Brain pericyte (primary cell): ENCODE measurements around the gene TRIM46.
"Not testable (repeated sequence)": the region's sequence is repeated elsewhere in the genome, so short reads cannot be mapped to it uniquely, and the experiment has no call there.

ENCODE experiments used
- DNase-seq: peaks from one replicate; pipeline ENCODE4 v3.0.0-alpha.2; 2012; ENCODE audit warnings: low read depth, low spot score

Gene TRIM46

DNA sequence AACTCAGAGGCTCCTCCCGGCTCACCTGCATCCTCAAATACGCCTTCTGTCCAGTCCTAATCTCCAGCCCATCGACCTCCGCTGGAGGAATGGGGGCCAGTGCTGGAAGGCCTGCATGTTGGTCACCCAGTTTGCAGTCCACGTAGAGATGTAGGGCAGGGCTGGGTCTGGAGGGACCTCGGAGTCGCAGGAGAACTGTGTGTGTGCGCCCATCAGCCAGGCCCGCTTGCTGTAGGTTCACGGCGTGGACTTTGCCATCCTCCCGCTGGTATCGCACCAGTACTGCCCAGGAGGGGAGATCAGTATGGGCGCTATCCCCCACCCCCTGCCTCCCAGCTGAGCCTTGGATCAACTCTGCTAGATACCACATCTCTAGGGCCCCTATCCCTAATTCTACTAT is 31.4 kb downstream of the TRIM46 start:
- no peak for DNase-seq

DNA sequence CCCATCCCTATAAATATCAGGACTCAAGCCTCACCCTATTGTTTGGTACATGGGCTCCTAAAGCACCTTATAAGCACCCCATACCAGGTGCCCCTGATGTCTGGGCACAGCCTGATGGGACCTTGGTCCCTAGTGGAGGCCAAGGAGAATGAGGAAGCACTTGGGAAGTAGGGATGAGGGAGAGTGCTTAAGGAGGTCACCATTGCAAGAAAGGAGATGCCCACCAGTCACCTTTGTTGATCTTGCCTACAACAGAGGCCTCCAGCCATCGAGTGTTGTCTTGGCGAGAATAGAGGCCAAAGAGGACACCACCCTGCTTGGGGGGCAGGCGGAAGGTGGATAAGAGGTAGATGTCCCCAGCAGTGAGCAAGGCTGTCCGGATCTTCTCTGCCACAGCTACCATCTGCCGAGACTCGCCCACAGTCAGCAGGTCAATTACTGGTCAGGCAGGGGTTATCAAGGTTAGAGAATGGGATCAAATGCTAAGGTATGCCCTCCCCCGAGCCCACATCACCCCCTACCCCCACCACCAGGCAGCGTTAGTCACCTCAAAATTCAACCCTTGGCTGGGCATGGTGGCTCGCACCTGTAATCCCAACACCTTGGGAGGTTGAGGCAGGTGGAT is 32.4 kb downstream of the TRIM46 start:
- DNase-seq: no peak

DNA sequence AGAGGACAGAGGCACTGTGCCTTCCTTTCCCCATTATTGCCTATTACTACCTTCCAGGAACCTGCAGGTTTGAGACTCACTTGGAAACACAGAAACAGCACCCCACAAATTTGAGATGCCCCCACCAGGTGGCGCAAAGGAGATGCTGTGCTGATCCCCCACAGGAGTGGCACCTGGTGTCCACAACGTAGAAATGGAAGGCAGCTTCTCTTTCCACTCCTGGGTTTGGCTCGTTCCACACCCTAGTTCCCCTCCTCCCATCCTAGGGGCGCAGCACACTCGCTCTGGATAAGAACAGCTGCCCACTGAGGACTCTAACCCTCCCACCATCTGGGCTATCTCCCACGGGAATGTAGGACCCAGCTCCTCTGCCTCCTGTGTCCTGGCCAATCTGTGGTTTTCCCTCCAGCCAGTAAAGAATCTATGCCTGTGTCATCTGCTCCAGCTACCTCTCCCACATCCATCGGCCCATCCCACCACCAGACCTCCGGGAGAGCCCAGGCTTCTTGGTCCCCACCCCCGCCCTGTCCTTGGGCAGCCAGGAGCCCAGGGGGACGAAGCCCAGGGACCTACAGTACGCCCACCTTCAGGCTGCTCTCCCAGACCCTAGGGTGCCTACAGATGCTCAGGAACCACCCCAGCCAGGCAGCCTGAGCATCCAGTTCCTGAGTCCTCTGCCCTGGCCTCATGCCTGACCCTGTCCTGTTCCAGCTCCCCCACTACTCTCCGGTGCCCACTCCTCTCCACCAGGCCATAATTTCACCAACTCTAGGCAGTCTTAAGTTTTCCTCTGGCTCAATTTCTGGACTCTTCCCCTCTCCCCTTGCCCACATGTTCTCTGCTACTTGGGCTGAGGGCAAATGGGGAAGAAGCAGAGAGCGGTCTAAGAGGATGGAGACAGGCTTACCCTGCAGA is 33.5 kb downstream of the TRIM46 start:
- no peak for DNase-seq

DNA sequence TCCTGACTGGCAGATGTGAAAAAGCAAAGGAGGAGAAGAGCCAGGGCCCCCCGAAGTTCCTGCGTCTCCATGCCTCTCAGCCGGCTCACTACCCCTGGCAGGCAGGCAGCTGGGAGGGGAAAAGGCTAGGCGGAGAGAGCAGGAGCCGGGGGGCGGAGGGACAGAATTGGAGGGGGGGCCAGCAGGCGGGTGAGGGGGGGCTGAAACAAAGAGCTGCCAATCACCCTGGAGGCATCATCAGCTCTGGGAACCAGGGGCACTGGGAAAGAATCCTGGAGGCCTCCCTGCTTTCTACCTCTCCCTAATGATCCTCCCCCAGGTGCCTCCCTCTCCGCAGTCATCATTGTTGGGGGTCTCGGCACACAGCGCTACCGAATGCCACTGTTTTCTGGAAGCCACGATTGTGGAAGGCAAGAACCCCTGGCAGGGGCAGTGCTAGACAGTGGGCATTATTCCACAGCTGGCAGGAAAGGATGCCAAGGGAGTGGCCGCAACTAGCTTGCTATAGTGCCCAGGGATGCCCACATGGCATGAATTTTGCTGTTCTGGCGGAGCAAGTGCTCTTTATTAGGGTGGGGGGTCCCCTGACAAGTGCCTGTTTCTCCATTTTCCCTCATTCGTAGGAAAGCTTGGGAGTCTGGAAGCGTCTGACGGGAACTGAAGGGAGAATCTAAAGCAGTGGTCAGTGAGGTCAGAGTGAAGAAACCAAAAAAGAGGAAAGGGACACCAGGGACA is 34.3 kb downstream of the TRIM46 start, which contains the start of gene THBS3:
THBS3 (minus strand) TSS at position 92 of the 735 bp plus-strand sequence; CDS start at position 71, 21 bp downstream.
- no peak for DNase-seq

DNA sequence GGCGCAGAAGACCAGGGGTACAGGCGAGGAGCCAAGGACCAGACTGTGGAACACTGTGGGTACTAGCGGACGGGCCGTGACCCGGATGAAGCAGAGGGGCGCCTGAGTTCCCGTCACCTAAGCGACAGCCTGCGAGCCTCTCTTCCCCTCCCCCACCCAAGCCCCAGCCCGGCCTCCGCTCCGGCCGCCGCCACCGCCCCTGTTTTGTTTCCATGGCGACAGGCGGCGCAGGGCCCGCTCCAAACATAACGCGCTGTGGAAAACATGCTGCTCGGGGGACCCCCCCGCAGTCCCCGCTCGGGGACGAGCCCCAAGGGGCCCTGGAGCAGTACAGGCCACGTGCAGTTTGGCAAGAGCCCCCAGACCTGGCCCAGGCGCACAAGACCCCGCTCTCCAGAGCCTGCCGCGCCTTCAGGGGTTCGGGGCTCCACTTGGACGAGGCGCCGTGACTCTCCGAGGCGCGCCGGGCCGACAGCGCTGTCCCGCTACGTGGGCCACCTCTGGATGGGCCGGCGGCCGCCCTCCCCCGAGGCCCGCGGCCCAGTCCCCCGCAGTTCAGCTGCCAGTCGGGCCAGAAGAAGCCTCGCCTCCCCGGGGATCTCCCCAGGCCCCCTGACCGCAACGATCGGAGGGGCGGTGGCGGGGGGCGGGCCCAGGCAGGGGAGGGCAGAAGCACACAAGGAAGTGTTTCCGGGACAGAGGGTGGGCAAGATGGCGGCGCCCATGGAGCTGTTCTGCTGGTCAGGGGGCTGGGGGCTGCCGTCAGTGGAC is 35.1 kb downstream of the TRIM46 start, which contains the start of gene MTX1:
MTX1 (plus strand) TSS at position 155 of the 771 bp plus-strand sequence; CDS start at position 265, 110 bp downstream.
- DNase-seq: no peak

DNA sequence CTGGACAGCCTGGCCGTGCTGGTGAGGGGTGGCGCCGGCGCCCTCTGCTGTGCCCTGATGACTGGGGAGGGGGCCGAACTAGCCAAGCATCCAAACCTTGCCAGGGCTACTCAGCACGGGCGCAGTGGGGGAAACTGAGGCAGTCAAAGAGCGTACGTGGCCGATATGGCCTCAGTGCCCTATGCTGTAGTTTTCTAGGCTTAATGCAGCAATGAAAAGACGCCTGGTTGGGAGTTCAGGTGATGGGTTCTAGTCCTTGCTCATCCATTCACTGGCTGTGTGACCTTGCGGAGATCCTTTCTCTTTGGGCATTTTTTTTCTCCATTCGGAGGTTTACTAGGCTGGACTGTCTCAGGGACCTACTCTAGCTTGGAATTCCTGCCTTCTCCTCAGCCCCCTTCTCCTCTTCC is 35.7 kb downstream of the TRIM46 start:
- DNase-seq: no peak

DNA sequence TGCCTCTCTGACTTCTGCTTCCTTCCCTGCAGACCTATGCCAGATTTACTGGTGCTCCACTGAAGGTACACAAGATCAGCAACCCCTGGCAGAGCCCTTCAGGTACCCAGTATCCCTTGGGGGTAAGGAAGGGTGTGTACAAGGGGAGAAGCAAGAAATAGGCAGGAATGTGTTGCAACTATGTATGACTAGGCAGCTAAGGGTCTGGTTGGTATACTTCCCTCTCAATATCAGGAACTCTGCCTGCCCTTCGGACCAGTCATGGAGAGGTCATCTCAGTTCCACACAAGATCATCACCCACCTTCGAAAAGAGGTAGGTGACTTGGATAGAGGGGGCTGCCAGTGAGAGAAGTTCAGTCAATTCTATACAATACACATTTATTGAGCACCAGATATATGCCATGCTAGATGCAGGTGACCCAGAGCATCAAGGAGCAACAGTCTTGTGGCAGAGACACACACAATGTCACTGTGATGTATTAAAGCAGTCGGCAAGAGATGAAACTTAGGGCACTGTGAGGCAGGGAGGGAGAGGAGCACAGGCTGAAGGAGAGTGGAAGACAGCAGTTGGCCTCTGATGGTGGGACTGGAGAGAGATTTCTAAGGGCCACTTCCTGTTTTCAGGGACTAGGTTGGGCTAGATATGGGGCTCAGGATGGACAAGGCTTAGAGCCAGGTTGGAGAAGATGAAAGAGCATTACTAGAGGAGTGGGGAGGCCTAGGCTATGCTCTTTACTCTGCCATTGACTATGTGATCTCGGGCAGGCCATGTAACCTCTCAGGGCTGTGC is 36.9 kb downstream of the TRIM46 start:
- DNase-seq: no peak

DNA sequence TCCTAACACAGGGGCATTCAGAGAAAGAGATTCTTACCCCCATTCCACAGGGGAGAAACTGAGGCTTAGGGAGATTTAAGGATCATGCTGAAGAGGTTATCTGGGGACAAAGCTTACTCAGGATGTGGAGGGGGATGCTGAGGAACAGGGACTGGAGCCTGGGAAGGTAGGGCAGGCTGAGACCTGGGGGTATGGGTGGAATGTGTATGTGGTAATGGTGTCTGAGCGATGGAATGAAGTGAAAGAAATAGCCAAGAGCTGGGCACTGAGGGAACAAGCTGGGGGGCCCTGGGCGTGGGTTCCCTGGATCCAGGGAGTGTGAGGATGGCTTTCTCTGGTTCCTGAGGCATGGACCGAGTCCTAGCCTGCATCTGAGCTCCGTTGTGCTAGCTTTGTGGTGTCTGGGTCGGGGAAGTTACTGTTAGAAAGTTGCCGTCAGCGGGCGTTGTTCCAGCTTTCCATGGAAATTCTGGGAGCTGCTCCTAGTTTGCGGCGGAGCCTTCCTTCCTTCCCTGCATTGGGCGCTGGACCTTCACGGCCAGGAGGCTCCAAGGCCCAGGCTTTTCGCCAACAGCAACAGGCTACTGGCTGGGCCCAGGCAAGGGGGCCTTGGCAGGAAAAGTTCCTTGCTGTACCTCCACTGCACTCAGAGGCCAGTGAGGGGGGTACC is 37.9 kb downstream of the TRIM46 start:
- DNase-seq: not testable (repeated sequence)

DNA sequence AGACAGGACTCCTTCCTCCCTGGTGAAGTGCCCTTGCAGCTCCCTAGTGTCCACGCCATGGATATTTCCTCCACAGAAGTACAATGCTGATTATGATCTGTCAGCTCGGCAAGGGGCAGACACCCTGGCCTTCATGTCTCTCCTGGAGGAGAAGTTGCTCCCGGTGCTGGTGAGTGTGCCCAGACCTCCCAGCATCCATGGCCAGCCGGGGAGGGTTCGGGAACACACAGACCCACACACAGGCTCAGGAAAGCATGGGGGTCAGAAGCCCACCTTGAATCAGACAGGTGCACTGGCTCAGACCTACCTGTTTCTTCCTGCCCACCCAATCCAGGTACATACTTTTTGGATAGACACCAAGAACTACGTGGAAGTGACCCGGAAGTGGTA is 38.4 kb downstream of the TRIM46 start:
- DNase-seq: not testable (repeated sequence)

DNA sequence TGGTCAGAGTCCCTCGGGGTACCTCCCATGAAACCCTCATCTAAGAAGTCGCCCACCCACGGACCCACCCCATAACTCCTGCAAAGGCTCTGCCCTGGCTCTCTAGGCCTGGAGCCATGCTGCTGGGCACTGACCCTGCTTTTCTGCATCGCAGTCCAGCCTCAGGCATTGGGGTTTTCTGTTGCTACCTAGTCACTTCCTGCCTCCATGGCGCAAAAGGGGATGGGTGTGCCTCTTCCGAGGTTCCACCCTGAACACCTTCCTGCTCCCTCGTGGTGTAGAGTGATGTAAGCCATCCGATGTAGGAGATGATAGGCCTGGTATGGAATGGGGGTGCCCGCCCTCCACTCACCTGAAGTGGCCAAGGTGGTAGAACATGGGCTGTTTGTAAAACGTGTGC is 41.1 kb downstream of the TRIM46 start:
- not testable (repeated sequence) for DNase-seq

DNA sequence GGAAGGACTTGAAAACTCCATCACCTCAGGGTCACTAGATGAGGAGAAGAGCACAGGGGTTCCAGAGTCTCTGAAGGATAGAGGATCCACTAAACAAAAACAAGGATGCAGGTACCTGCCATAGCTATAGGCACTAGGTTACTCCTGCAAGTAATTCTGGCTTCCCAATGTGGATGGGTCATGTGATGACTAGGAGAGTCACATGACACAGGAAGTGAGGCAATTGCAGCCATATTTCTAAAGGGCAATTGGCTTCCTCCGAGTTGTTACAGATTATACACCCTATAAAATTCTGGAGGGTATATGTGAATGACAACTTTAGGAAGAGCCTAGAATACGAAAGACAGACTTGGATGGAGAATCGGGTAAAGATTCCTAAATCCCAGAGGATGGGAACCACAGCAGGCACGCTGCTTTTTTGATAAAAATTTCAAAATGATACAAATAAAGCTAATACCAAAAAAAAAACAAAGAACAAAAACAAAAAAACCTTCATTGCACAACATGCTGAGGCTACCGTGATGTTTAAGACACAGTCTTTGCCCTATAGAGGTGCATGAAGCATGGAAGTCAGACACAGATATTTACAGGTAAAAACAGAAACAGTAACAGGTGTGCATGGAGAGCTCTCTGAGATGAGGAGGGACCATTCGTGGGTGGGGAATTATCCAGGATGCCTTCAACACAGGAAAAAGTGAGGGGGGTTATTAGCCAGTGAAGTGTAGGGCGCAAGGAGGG is 45.4 kb downstream of the TRIM46 start:
- DNase-seq: no peak

DNA sequence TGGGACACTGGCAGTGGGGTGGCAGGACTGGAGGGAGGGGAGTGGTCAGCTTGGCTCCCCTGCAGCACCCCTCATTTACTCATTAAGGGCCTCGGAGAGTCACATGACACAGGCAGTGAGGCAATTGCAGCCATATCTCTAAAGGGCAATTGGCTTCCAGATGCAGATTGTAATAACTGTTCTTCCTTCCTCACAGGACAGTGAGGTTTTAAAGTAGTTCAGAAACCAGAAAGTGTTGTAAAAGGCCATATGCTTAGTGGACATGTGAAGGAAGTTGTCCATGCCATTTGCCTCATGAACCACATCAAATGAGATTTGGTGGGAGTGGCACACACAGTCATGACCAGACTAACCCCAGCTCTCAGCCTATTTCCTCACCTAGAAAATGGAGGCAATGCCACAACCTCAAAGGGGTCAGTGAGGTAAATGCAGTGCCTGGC is 46.0 kb downstream of the TRIM46 start:
- DNase-seq: no peak

DNA sequence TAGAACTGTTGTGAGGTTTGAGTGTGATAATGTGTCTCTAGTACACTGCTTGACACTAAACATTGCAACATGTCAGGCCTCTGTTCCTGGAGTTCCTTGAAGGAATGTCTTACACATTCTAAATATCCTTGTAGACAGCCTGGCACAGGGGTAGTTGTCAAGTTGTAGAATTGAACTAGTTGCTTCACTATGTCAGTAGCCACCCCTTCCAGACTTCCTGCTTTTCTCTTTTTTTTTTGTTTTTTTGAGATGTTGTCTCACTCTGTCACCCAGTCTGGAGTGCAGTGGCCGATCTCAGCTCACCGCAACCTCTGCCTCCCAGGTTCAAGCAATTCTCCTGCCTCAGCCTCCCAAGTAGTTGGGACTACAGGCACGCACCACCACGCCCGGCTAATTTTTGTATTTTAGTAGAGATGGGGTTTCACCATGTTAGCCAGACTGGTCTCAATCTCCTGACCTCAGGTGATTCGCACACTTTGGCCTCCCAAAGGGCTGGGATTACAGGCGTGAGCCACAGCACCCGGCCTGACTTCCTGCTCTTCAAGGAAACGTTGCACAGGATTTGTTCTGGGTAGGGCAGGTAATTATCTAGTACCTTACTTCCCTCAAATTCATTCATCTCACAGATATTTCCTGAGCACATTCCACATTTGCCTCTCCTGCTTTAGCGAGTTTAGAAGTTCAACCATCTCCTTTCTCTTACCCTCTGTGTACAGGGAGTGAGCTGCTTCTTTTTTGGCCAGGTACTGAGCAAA is 46.7 kb downstream of the TRIM46 start:
- not testable (repeated sequence) for DNase-seq

DNA sequence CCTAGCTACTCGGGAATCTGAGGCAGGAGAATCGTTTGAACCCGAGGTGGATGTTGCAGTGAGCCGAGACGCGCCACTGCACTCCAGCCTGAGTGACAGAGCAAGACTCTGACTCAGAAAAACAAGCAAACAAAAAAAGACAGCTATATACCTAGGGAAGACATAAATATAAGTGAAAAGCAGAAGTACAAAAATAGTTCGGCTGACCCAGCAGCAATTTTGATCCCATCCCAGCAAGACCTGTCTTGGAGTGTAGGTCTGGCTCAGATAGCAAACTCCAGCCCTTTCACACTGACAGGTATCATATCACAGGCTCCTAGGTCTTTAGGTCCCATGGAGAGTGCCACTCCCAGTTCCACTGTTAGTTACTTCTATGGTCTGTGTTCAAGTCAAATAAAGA is 49.4 kb downstream of the TRIM46 start:
- DNase-seq: no peak

DNA sequence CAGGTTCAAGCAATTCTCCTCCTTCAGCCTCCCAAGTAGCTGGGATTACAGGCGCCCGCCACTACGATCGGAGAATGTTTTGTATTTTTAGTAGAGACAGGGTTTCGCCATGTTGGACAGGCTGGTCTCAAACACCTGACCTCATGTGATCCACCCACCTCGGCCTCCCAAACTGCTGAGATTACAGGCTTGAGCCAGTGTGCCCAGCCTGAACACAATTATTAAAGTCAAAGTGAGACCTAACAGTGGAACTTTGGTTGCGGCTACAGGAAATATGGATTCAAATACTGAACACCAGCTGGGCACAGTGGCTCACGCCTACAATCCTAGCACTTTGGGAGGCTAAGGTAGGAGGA is 51.7 kb downstream of the TRIM46 start:
- DNase-seq: not testable (repeated sequence)

DNA sequence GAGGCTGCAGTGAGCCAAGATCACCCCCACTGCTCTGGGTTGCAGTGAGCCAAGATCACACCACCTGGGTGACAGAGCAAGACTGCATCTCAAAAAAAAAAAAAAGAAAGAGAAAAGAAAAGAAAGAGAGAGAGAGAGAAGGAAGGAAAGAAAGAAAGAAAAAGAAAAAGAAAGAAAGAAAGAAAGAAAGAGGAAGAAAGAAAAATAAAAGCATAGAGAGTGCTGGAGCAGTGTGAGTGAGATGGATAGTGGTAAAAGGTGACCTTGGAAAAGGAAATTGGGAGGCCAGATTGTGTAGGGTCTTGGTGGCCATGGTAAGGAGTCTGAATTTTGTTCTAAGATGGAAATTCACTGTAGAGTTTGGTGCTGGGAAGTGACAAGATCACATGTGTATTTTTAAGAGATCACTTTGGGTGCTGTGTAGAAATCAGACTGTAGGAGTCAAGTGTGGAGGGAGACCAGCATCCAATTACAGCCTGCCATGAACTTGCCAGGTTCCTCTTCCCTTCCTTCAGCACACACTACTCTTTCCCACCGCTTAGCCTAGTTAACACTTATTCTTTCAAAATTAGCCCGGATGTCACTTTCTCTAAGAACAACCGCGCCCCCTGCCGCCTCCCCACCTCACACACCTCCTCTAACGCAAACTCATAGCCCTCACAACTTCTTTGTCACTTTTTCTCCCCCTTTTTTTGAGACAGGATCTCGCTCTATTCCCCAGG is 52.7 kb downstream of the TRIM46 start:
- no peak for DNase-seq

DNA sequence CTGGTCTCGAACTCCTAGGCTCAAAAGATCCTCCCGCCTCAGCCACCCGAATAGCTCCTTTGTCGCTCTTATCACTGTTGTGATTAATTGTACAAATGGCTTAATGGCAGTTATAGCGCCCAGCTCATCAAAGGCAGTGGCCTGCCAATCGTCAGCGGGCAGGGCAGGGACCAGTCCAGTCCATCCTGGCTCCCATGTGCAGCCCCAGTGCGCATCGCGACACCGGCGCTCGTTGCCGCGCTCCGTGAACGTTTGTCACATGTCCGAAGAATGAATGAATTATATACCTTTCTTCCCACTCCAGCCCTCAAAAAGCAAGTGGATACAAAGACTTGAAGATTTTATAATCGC is 53.2 kb downstream of the TRIM46 start:
- DNase-seq: no peak
